ENCODE results near the gene FIGNL1. TPM values are rescaled to one million over a fixed set of nuclear protein-coding genes. Genes with fewer than 3 reads are reported as not detected.

FIGNL1 gene
- total and polyA plus RNA-seq, 7 experiments from 2014 or later: 7.7 to 30.2 (median 10.3) TPM

GRCh38 chr7:50446542-50446960, 3.6 kb downstream of the FIGNL1 start:
- Histone ChIP-seq H3K9me3 (ENCODE audit: control insufficient read depth in 2 of 3, low read length in 3 of 3) (no peaks in the 10 kb centered on the region), H3K36me3 (ENCODE audit: control insufficient read depth in 2 of 3, insufficient read depth in 3 of 3, low read length in 3 of 3) (peaks cover 0 to 20% (median 0%) of the 10 kb centered on the region in 3 experiments), H3K4me1 (ENCODE audit: control insufficient read depth in 2 of 2, insufficient read depth in 2 of 2, low read length in 2 of 2) (peaks cover 13 to 14% of the 10 kb centered on the region in 2 donors), H3K27ac (ENCODE audit: low read depth, low read length) (no peak overlapping the region), H3K4me3 (ENCODE audit: low read length) (no peak overlapping the region), H3K27me3 (ENCODE audit: control insufficient read depth in 2 of 2, insufficient read depth in 2 of 2, low read length in 2 of 2) (no peaks in the 10 kb centered on the region)
- ATAC-seq (no peak), DNase-seq (no peak)
- H3K9me3 Mint-ChIP-seq: no peaks in the 10 kb centered on the region
- H3K27ac Mint-ChIP-seq: peak overlapping the region in 1 of 9 donors; percentile 35
- peaks cover 14 to 68% (median 26%) of the 10 kb centered on the region in 7 donors for H3K4me1 Mint-ChIP-seq
- H3K27me3 Mint-ChIP-seq: no peaks in the 10 kb centered on the region
- POLR2A ChIA-PET: interaction anchor here (0.8 kb wide), 1 partner anchor 11 kb away, joined by 3 read pairs; no protein-coding TSS in a partner anchor
- H3K4me3 Mint-ChIP-seq: peak overlapping the region in 1 of 10 donors; percentile 15
- CTCF ChIA-PET: no interaction called here
- intact Hi-C loops (cut with micrococcal nuclease): no loop called here
- H3K36me3 Mint-ChIP-seq: peaks cover 22 to 37% (median 30%) of the 10 kb centered on the region in 5 donors

GRCh38 chr7:50436133-50436806, 13.9 kb downstream of the FIGNL1 start:
- peak; percentile 40 for ATAC-seq
- no peaks in the 10 kb centered on the region for H3K27me3 ChIP-seq (ENCODE audit: control insufficient read depth in 2 of 2, insufficient read depth in 2 of 2, low read length in 2 of 2)
- H3K27ac Mint-ChIP-seq: no peak overlapping the region
- H3K9me3 Mint-ChIP-seq: no peaks in the 10 kb centered on the region
- peaks cover 0 to 36% (median 22%) of the 10 kb centered on the region in 5 donors for H3K36me3 Mint-ChIP-seq
- intact Hi-C loops (cut with micrococcal nuclease): no loop called here
- H3K4me3 Mint-ChIP-seq: no peak overlapping the region
- H3K4me1 ChIP-seq (ENCODE audit: control insufficient read depth in 2 of 2, insufficient read depth in 2 of 2, low read length in 2 of 2): no peaks in the 10 kb centered on the region
- no peak overlapping the region for H3K4me3 ChIP-seq (ENCODE audit: low read length)
- no peaks in the 10 kb centered on the region for H3K9me3 ChIP-seq (ENCODE audit: control insufficient read depth in 2 of 3, low read length in 3 of 3)
- H3K27me3 Mint-ChIP-seq: no peaks in the 10 kb centered on the region
- H3K4me1 Mint-ChIP-seq: peaks cover 0 to 1% (median 0%) of the 10 kb centered on the region in 7 donors
- no peak for DNase-seq
- H3K36me3 ChIP-seq (ENCODE audit: control insufficient read depth in 2 of 3, insufficient read depth in 3 of 3, low read length in 3 of 3): peaks cover 0 to 1% (median 0%) of the 10 kb centered on the region in 3 experiments
- CTCF ChIA-PET: no interaction called here
- H3K27ac ChIP-seq (ENCODE audit: low read depth, low read length): no peak overlapping the region
- POLR2A ChIA-PET: interaction anchor here (0.6 kb wide), 1 partner anchor 11 kb away, joined by 3 read pairs; no protein-coding TSS in a partner anchor

GRCh38 chr7:50431722-50432305, 18.3 kb downstream of the FIGNL1 start:
- Mint-ChIP-seq H3K27ac (peak overlapping the region in 1 of 9 donors; percentile 36), H3K36me3 (peaks cover 0 to 6% (median 2%) of the 10 kb centered on the region in 5 donors), H3K27me3 (no peaks in the 10 kb centered on the region), H3K9me3 (no peaks in the 10 kb centered on the region), H3K4me1 (peaks cover 0 to under 1% (median 0%) of the 10 kb centered on the region in 7 donors), H3K4me3 (no peak overlapping the region)
- no peaks in the 10 kb centered on the region for H3K9me3 ChIP-seq (ENCODE audit: control insufficient read depth in 2 of 3, low read length in 3 of 3)
- H3K4me1 ChIP-seq (ENCODE audit: control insufficient read depth in 2 of 2, insufficient read depth in 2 of 2, low read length in 2 of 2): no peaks in the 10 kb centered on the region
- DNase-seq (no peak), ATAC-seq (no peak)
- no peaks in the 10 kb centered on the region for H3K27me3 ChIP-seq (ENCODE audit: control insufficient read depth in 2 of 2, insufficient read depth in 2 of 2, low read length in 2 of 2)
- H3K4me3 ChIP-seq (ENCODE audit: low read length): no peak overlapping the region
- H3K36me3 ChIP-seq (ENCODE audit: control insufficient read depth in 2 of 3, insufficient read depth in 3 of 3, low read length in 3 of 3): no peaks in the 10 kb centered on the region
- ChIA-PET CTCF (interaction anchor here (1.6 kb wide), 1 partner anchor 289 kb away, joined by 6 read pairs; no protein-coding TSS in a partner anchor), POLR2A (interaction anchor here (0.6 kb wide), 1 partner anchor 52 kb away, joined by 3 read pairs; no protein-coding TSS in a partner anchor)
- intact Hi-C loops (cut with micrococcal nuclease): no loop called here
- H3K27ac ChIP-seq (ENCODE audit: low read depth, low read length): no peak overlapping the region

- no peaks in the 10 kb centered on the region for H3K9me3 ChIP-seq (ENCODE audit: control insufficient read depth in 2 of 3, low read length in 3 of 3)
- H3K4me1 Mint-ChIP-seq: no peaks in the 10 kb centered on the region
- intact Hi-C loops (cut with micrococcal nuclease): no loop called here
- CTCF ChIA-PET: no interaction called here
- no peaks in the 10 kb centered on the region for H3K9me3 Mint-ChIP-seq
- DNase-seq (no peak), ATAC-seq (no peak)
- POLR2A ChIA-PET: interaction anchor here (0.9 kb wide), 1 partner anchor 12 kb away, joined by 3 read pairs; no protein-coding TSS in a partner anchor
- peaks cover 0 to 4% (median 0%) of the 10 kb centered on the region in 5 donors for H3K36me3 Mint-ChIP-seq
- H3K27me3 ChIP-seq (ENCODE audit: control insufficient read depth in 2 of 2, insufficient read depth in 2 of 2, low read length in 2 of 2): no peaks in the 10 kb centered on the region
- H3K27ac ChIP-seq (ENCODE audit: low read depth, low read length): no peak overlapping the region
- H3K4me3 ChIP-seq (ENCODE audit: low read length): no peak overlapping the region
- H3K27ac Mint-ChIP-seq: peak overlapping the region in 1 of 9 donors; percentile 36
- no peaks in the 10 kb centered on the region for H3K27me3 Mint-ChIP-seq
- H3K4me3 Mint-ChIP-seq: no peak overlapping the region
- no peaks in the 10 kb centered on the region for H3K4me1 ChIP-seq (ENCODE audit: control insufficient read depth in 2 of 2, insufficient read depth in 2 of 2, low read length in 2 of 2)
- no peaks in the 10 kb centered on the region for H3K36me3 ChIP-seq (ENCODE audit: control insufficient read depth in 2 of 3, insufficient read depth in 3 of 3, low read length in 3 of 3)
Observed at GRCh38 chr7:50431316-50431715, 18.8 kb downstream of the FIGNL1 start.

GRCh38 chr7:50428911-50429310, 21.2 kb downstream of the FIGNL1 start:
- Histone ChIP-seq H3K27me3 (ENCODE audit: control insufficient read depth in 2 of 2, insufficient read depth in 2 of 2, low read length in 2 of 2) (no peaks in the 10 kb centered on the region), H3K4me1 (ENCODE audit: control insufficient read depth in 2 of 2, insufficient read depth in 2 of 2, low read length in 2 of 2) (no peaks in the 10 kb centered on the region), H3K4me3 (ENCODE audit: low read length) (no peak overlapping the region), H3K27ac (ENCODE audit: low read depth, low read length) (no peak overlapping the region), H3K36me3 (ENCODE audit: control insufficient read depth in 2 of 3, insufficient read depth in 3 of 3, low read length in 3 of 3) (no peaks in the 10 kb centered on the region), H3K9me3 (ENCODE audit: control insufficient read depth in 2 of 3, low read length in 3 of 3) (no peaks in the 10 kb centered on the region)
- H3K27ac Mint-ChIP-seq: no peak overlapping the region
- no peaks in the 10 kb centered on the region for H3K9me3 Mint-ChIP-seq
- ATAC-seq: no peak
- ChIA-PET CTCF (no interaction called here), POLR2A (interaction anchor here (1.0 kb wide), 1 partner anchor 11 kb away, joined by 3 read pairs; no protein-coding TSS in a partner anchor)
- no peak for DNase-seq
- H3K4me3 Mint-ChIP-seq: no peak overlapping the region
- H3K36me3 Mint-ChIP-seq: no peaks in the 10 kb centered on the region
- intact Hi-C loops (cut with micrococcal nuclease): no loop called here
- H3K27me3 Mint-ChIP-seq: no peaks in the 10 kb centered on the region
- no peaks in the 10 kb centered on the region for H3K4me1 Mint-ChIP-seq

GRCh38 chr7:50427518-50427917, 22.6 kb downstream of the FIGNL1 start:
- Mint-ChIP-seq H3K27me3 (no peaks in the 10 kb centered on the region), H3K36me3 (no peaks in the 10 kb centered on the region), H3K27ac (no peak overlapping the region), H3K4me1 (no peaks in the 10 kb centered on the region), H3K9me3 (no peaks in the 10 kb centered on the region), H3K4me3 (no peak overlapping the region)
- Histone ChIP-seq H3K4me1 (ENCODE audit: control insufficient read depth in 2 of 2, insufficient read depth in 2 of 2, low read length in 2 of 2) (no peaks in the 10 kb centered on the region), H3K36me3 (ENCODE audit: control insufficient read depth in 2 of 3, insufficient read depth in 3 of 3, low read length in 3 of 3) (no peaks in the 10 kb centered on the region), H3K27me3 (ENCODE audit: control insufficient read depth in 2 of 2, insufficient read depth in 2 of 2, low read length in 2 of 2) (no peaks in the 10 kb centered on the region), H3K27ac (ENCODE audit: low read depth, low read length) (no peak overlapping the region), H3K9me3 (ENCODE audit: control insufficient read depth in 2 of 3, low read length in 3 of 3) (no peaks in the 10 kb centered on the region), H3K4me3 (ENCODE audit: low read length) (no peak overlapping the region)
- intact Hi-C loops (cut with micrococcal nuclease): no loop called here
- ATAC-seq (no peak), DNase-seq (no peak)
- CTCF ChIA-PET: interaction anchor here (0.9 to 1.7 kb wide), 3 partner anchors 10 to 335 kb away, joined by 3 to 4 read pairs (median 4); partner anchors contain the start of gene ZPBP
- POLR2A ChIA-PET: interaction anchor here (0.7 to 1.4 kb wide), 3 partner anchors 9 to 12 kb away, joined by 3 to 4 read pairs (median 3); no protein-coding TSS in a partner anchor

All from naive thymus-derived CD4-positive, alpha-beta T cell (primary cell).